H1 (cell line): ENCODE results near the gene LHFPL2. TPM values are rescaled to one million over a fixed set of nuclear protein-coding genes. Genes with fewer than 3 reads are reported as not detected.

Experiments used
- BACH1 ChIP-seq: IDR thresholded peaks from 2 replicates; pipeline ENCODE4 v1.6.1; 2012; ENCODE audit warnings: low read length, improper control_type of control experiment
- CHD1 ChIP-seq: IDR thresholded peaks from 2 replicates; pipeline ENCODE4 v1.6.1; 2012; ENCODE audit warnings: low read depth, low read length, improper control_type of control experiment
- CHD7 ChIP-seq: fragments of 300-600 bp; sonication (generic); IDR thresholded peaks from 2 replicates; pipeline ENCODE4 v1.7.1; 2012; ENCODE audit warnings: low read length, moderate library complexity, mild to moderate bottlenecking, inconsistent platforms; ENCODE audit not compliant: insufficient replicate concordance
- FOSL1 ChIP-seq: IDR thresholded peaks from 2 replicates; pipeline ENCODE4 v1.6.1; 2011; ENCODE audit warnings: mild to moderate bottlenecking, low read depth, low read length, moderate library complexity; ENCODE audit not compliant: insufficient read depth
- GTF2F1 ChIP-seq: IDR thresholded peaks from 2 replicates; pipeline ENCODE4 v1.6.1; 2012; ENCODE audit warnings: low read depth, low read length, improper control_type of control experiment, borderline replicate concordance
- KDM4A ChIP-seq: IDR thresholded peaks from one replicate; pipeline ENCODE4 v1.7.1; 2012; ENCODE audit warnings: low read depth, mild to moderate bottlenecking, moderate library complexity, low read length, inconsistent platforms; ENCODE audit not compliant: severe bottlenecking
- MAX ChIP-seq: IDR thresholded peaks from 2 replicates; pipeline ENCODE4 v1.6.1; 2012; ENCODE audit warnings: inconsistent platforms
- TAF1 ChIP-seq: IDR thresholded peaks from 2 replicates; pipeline ENCODE4 v1.6.1; 2011; ENCODE audit warnings: mild to moderate bottlenecking, low read depth, low read length
- polyA plus RNA-seq, 7 experiments: library from polyadenylated mRNA; depleted of rRNA in 3 of 7; stranded (reverse) in 5 of 7; unstranded in 2 of 7; fragments of >200 nt in 5 of 7; fragments of 200-250 nt in 2 of 7; gene quantifications; 1 replicate in 5 of 7; 2 replicates in 1 of 7; 4 replicates in 1 of 7; pipeline versions ENCODE4 v1.2.1 to v1.2.3, GENCODE V29; 2011 to 2013; ENCODE audit warnings: missing spikeins in 2 of 7, mixed read lengths in 2 of 7
- total RNA-seq: library from RNA; stranded (reverse); fragmentation: NEBNext Ultra II Directional; extraction: Animal tissue kit (Norgen Biotek cat#: 25700); gene quantifications from 2 replicates; pipeline ENCODE4 v1.2.1, GENCODE V29; 2021

The LHFPL2 gene
- total and polyA plus RNA-seq, 2 of the 8 experiments (the other 6 are each of a cell fraction or from before 2014, with no cell fraction given) = 9.6 to 43.0 TPM

GRCh38 chr5:78534148-78534904 lies 114.2 kb downstream of the LHFPL2 start (continued):
- TF ChIP-seq CHD7 (no peak), GTF2F1 (no peak), TAF1 (no peak), BACH1 (no peak), FOSL1 (no peak), CHD1 (no peak), KDM4A (no peak), MAX (no peak)
- TF ChIP-seq, all 59 proteins: peak for 0
